Dermis microvascular lymphatic vessel endothelial cell (primary cell): ENCODE measurements around the gene ATP2B2. TPM values are rescaled to one million over a fixed set of nuclear protein-coding genes. Genes with fewer than 3 reads are reported as not detected.

Experiments
- DNase-seq, 2 donors: peaks; one replicate each; pipeline versions ENCODE4 v3.0.0 to v3.0.0-alpha.2; 2010; ENCODE audit warnings: low read depth in 2 of 2
- total RNA-seq: library from RNA; depleted of rRNA; stranded (reverse); fragments of >200 nt; gene quantifications from 2 replicates; pipeline ENCODE4 v1.2.1, GENCODE V29; 2014

The ATP2B2 gene
- total RNA-seq, 1 donor from 2014 or later, result not detected

DNA sequence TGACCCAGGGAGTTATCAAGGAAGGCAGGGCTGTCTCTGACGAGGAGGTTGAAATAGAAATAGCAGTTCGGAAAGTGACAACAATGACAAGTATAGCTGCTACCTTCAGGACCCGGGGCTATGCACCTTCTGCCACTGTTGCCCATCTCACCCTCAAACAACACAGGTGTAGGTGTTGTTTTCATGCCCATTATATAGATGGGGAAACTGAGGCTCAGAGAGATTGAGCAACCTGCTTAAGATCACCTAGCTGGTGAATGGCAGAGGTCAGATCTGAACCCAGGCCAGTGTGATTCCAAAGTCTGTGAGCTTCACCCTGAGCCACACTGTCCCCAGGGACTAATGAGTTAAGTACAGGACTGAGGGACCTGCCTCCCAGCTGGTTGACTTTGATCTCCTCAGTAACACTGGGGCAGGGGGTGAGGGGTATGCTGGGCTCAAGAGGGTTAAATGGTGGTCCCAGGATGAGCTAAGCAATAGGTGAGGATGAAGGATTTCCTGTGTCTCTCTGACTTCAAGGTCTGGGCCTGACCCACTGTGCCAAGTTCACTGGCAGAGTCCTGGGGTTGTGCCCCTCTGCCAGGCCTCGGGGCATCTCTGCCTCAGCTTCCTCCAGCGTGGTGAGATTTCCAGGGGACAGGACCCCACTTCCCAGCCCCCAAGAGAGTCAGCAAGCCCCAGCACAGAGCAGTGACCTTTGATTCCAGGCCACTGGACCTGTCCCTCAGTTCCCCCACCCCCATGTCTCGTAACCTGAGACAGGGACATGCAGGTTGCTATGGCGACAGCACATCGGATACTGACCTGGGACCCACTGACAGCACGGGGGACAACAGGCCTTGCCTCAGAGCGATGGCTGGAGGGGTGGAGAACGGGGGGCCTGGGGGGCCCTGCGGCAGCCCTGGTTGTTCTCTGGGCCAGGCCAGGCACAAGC lies 35.0 kb downstream of the ATP2B2 start:
- DNase-seq, result no peak

DNA sequence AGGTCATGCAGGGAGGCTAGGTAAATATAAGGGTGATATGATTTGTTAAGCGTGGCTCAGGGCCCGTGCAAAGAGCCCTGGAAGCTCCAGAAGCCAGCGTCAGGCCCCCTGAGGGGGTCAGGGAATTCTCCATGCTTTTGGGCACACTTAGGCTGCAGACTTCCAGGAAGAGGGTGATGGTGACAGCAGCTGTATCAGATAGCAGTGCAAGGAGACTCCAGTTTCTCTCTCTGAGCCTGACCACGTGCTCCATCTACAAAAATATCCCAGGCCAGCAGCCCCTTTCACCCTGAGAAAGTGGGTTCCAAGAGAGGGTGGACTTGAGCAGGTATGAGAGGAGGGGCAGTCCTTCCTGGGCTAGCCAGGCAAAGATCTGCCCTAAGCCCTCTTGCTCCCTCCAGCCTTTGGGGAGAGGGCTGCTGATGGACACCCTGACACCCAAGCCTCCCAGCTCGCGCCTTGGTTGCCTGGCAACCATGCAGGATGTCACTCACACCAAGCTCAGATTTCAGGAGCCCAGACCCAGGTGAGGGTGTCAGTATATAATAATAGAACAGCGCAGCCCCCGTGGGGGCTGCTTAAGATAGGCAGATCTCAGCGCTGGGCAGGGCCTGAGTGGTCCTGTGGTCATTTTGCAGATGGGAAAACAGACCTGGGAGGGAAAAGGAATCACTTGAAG lies 35.8 kb downstream of the ATP2B2 start:
- no peak for DNase-seq

GRCh38 chr3:10468613-10469354 lies 36.6 kb downstream of the ATP2B2 start:
- DNase-seq, result no peak

- no peak for DNase-seq
These were observed 37.3 kb downstream of the ATP2B2 start for GRCh38 chr3:10467904-10468612.

DNA sequence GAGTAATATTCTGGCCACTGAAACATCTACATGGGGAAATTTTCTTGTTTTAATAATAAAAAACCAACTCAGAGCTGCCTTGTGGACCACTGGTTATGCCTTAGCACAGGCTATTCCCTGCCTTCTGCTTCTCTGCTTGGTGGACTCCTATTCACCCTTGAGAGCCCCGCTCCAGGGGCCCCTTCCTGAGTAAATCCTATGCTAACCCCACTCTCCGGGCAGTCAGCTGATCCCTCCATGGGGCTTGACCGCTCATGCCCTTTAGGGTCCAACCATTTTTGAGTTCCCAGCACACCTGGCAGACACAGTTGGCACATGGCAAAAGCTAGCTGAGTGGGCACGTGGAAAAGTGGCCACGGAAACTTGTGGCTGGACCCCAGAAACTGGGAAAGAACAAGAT lies 38.2 kb downstream of the ATP2B2 start:
- DNase-seq, result no peak

GRCh38 chr3:10466186-10466585 lies 39.2 kb downstream of the ATP2B2 start:
- DNase-seq, result no peak

DNA sequence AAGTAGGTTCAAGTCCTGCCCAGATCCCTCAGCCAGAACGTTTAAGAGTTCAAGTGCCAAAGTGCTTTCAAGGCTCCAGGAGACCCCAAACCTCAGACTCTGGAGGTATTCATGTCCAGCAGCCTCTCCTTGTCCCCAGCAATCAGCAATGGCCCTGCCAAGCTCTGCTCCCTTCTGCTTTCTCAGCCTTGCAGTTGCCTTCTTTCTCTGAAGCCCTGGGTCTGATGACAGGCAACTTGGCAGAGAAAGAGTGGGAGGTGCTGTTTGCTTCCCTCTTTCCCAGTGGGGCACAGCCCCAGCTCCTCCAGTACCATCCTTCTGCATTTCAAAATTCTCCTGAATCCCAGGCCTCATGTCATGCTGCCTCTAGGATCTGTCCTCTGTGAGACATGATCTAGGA lies 40.2 kb downstream of the ATP2B2 start:
- no peak for DNase-seq

DNA sequence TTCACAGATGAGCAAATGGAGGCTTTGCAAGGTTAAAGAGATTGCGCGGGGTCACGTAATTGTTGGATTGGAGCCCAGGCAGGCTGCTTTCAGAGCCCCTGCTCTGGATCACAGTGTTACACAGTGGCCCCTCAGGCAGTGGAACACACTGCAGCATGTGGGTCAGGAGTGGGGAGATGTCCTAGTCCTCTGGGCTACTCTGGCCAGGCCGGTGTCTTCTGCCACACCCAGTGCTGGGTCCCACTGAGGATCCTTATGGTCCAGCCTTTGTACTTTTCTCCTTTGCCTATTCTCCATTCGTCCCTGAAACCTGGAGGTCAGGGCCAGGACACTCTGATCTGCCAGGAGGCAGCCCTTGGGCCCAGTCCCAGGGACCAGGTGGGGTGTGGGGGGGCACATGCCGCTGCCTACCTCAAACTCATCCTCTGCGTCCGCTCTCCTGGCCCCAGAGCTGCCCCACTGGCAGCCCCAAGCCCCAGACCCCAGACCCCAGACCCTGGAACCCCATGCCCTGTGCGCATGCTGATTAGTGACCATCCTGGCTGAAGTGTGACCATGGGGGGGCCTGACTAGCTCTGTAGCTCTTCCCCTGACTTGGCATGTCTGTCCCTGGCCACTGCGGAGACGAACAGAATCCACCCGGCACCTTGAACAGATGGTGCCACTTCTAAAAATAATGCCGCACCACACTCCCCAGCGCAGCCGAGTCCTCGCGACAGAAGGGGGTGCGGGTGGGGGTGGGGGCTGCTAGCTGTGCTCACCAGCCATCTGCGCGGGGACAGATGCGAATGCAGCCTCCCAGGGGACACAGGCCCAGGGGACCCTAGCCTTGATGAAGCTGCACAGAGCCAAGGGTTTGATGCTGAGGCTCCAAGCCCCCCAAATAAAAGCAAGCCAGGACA lies 41.6 kb downstream of the ATP2B2 start:
- no peak for DNase-seq

DNA sequence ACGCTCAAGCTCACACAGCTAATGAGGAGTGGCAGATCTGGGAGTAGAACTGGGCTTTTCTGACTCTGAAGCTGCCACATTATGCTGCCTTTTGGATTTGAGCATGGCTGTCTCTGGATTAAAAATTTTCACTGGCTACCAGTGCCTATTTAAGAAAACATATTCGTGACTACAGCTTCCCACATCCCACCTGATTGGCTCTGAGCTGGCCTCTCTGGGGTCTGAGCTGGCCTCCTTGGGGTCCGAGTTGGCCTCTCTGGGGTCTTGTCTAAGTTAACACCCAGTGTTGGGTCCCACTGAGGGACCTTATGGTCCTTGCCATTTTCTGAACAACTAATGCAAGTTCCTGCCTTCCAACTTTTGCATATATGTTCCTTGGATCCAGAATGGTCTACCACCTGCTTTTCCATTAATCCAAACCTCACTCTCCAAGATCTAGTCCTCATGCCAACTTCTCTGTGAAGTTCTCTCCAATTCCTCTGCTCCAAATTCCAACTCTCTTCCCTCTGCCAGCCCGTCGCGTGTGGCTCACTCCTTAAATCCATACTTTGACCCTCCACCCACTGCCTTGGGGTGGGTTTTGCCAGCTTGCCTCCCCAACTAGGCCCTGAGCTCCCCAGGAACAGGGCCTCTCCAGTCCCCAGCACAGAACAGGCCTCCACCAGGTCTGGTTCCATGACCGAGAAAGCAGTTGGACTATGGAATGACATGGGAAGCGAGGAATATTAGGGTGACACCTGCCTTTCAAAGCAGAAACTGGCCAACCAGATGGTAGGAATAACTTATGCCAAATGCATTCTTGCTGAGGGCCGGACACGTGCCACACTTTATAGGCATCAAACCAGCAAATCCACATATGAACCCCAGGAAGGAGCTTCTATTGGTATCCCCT lies 42.5 kb downstream of the ATP2B2 start:
- DNase-seq, result no peak

GRCh38 chr3:10460951-10461545 lies 44.3 kb downstream of the ATP2B2 start:
- DNase-seq, result no peak

- peak; percentile 38 to 81 for DNase-seq
These were observed 45.2 kb downstream of the ATP2B2 start for GRCh38 chr3:10459954-10460754.

- no peak for DNase-seq
These were observed 47.8 kb downstream of the ATP2B2 start for GRCh38 chr3:10457560-10457959.

- no peak for DNase-seq
These were observed 48.4 kb downstream of the ATP2B2 start for GRCh38 chr3:10456981-10457380.

- no peak for DNase-seq
These were observed 49.9 kb downstream of the ATP2B2 start for GRCh38 chr3:10455545-10455914.

DNA sequence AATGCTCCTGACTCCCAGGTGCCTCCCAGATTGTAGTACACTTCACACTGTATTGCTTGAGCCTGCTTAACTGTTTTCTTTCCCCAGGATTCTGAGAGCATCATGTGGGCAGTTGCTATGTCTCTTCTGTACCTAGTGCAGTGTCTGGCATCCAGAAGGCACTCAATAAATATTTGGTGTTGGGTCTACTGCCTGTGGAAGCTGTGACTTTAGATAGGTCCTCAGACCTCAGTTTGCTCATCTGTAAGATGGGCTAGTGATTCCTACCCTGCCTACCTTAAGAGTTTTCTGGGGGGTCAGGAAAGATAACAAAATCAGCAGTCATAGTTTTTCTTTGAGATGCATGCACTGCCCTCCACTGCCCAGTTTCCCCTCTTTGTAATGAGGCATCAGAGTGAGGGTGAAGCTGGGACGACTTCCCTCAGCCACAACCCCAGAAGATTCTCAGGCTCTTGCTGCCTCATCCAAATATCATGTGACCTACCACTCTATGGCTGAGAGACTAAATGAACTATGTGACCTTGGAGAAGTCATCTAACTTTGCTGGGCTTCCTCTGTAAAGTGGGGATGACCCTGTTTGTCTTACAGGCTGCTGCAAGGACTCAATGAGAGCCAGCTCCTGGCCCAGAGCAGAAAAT lies 50.4 kb downstream of the ATP2B2 start:
- no peak for DNase-seq

DNA sequence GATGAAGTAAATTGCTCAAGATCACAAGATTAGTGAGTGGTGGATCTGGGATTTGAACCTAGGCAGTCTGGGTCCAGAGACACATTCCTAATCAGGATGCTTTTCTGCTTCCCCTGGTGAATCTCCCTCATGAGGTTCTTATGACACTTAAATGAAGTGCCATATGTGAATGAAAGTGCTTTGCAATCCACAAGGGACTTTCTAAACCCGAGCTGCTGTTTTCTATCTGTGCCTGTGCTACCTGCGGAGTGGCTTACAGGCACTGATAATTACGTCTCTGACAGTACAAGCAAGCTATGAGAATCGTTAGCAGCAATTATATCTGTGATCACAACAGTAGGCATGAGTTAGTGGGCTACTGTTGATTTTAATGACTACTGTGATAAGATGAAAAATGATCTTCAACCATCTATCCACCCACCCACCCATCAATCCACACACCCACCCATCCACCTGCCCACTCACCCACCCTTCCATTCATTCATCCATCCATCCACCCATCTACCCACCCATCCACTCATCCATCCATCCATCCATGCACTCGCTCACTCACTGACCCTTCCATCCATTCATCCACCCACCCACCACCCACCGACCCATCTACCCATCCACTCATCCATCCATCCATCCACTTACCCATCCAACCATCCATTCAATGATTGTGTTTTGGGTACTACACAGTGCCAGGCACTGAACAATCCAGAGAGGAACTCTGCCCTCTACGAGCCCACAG lies 51.8 kb downstream of the ATP2B2 start:
- DNase-seq, result no peak
